Mesenchymal stem cell (in vitro differentiated cells and primary cell): ENCODE results near the gene PRKCI.

Experiments
- DNase-seq: peaks from one replicate; pipeline ENCODE4 v3.0.0-alpha.2; 2013
- H2AFZ ChIP-seq: one replicate; pipeline ENCODE4 v1.6.1; 2013; ENCODE audit warnings: low read depth, mild to moderate bottlenecking, control low read depth, inconsistent platforms, low read length, moderate library complexity
- H2AK5ac ChIP-seq: 2 replicates; pipeline ENCODE4 v1.6.1; 2013; ENCODE audit warnings: low read length, moderate library complexity, mild to moderate bottlenecking, inconsistent platforms; ENCODE audit not compliant: severe bottlenecking
- H2BK120ac ChIP-seq: one replicate; pipeline ENCODE4 v1.6.1; 2013; ENCODE audit warnings: low read depth, mild to moderate bottlenecking, inconsistent platforms, low read length, moderate library complexity
- H2BK12ac ChIP-seq, 2 experiments: one replicate each; pipeline ENCODE4 v1.6.1; 2013; ENCODE audit warnings: inconsistent platforms in 2 of 2, low read length in 2 of 2, mild to moderate bottlenecking in 2 of 2, moderate library complexity in 2 of 2, control low read depth in 1 of 2
- H2BK15ac ChIP-seq: one replicate; pipeline ENCODE4 v1.6.1; 2013; ENCODE audit warnings: mild to moderate bottlenecking, low read depth, inconsistent platforms; ENCODE audit not compliant: poor library complexity, severe bottlenecking
- H2BK5ac ChIP-seq: 2 replicates; pipeline ENCODE4 v1.6.1; 2013; ENCODE audit warnings: low read depth, mild to moderate bottlenecking, low read length, control low read depth, inconsistent platforms; ENCODE audit not compliant: poor library complexity, severe bottlenecking
- H3K14ac ChIP-seq, 2 experiments: one replicate each; pipeline ENCODE4 v1.6.1; 2013; ENCODE audit warnings: inconsistent platforms in 2 of 2, low read length in 2 of 2, control low read depth in 1 of 2, mild to moderate bottlenecking in 1 of 2, moderate library complexity in 1 of 2
- H3K18ac ChIP-seq, 2 experiments: one replicate each; pipeline ENCODE4 v1.6.1; 2013; ENCODE audit warnings: inconsistent platforms in 2 of 2, low read length in 2 of 2, control low read depth in 1 of 2, low read depth in 1 of 2, mild to moderate bottlenecking in 1 of 2
- H3K23ac ChIP-seq, 2 experiments: one replicate each; pipeline ENCODE4 v1.6.1; 2013; ENCODE audit warnings: inconsistent platforms in 2 of 2, low read length in 2 of 2, mild to moderate bottlenecking in 2 of 2, moderate library complexity in 2 of 2, control low read depth in 1 of 2
- H3K27ac ChIP-seq: 2 replicates; pipeline ENCODE4 v1.5.1; 2013; ENCODE audit warnings: mild to moderate bottlenecking, moderate library complexity, low read length, control low read depth, inconsistent platforms; ENCODE audit not compliant: poor library complexity, severe bottlenecking
- H3K27me3 ChIP-seq, 2 experiments: 2 replicates each; pipeline versions ENCODE4 v1.6.1 to v1.7.0; 2013; ENCODE audit warnings: low read length in 2 of 2, mild to moderate bottlenecking in 2 of 2, moderate library complexity in 2 of 2, control low read depth in 1 of 2, inconsistent platforms in 1 of 2; ENCODE audit not compliant: control insufficient read depth in 1 of 2, insufficient read depth in 1 of 2
- H3K36me3 ChIP-seq, 2 experiments: 2 replicates each; pipeline versions ENCODE4 v1.6.1 to v1.7.0; 2013; ENCODE audit warnings: low read length in 2 of 2, control low read depth in 1 of 2, inconsistent platforms in 1 of 2, low read depth in 1 of 2, mild to moderate bottlenecking in 1 of 2; ENCODE audit not compliant: insufficient read depth in 2 of 2, control insufficient read depth in 1 of 2
- H3K4ac ChIP-seq, 2 experiments: one replicate each; pipeline ENCODE4 v1.6.1; 2013; ENCODE audit warnings: inconsistent platforms in 2 of 2, low read length in 2 of 2, mild to moderate bottlenecking in 2 of 2, moderate library complexity in 2 of 2, control low read depth in 1 of 2, low read depth in 1 of 2
- H3K4me1 ChIP-seq: 2 replicates; pipeline ENCODE4 v1.6.1; 2013; ENCODE audit warnings: low read depth, low read length, control low read depth; ENCODE audit not compliant: control insufficient read depth, insufficient read depth
- H3K4me2 ChIP-seq: 2 replicates; pipeline ENCODE4 v1.6.1; 2013; ENCODE audit warnings: low read length, mild to moderate bottlenecking, inconsistent platforms; ENCODE audit not compliant: poor library complexity, severe bottlenecking
- H3K4me3 ChIP-seq, 2 experiments: 2 replicates each; pipeline versions ENCODE4 v1.5.1 to v1.7.0; 2013; ENCODE audit warnings: low read length in 2 of 2, mild to moderate bottlenecking in 2 of 2, control low read depth in 1 of 2, low read depth in 1 of 2; ENCODE audit not compliant: insufficient read depth in 1 of 2
- H3K79me1 ChIP-seq: replicated peaks from 2 replicates; pipeline ENCODE4 v1.6.1; 2013; ENCODE audit warnings: mild to moderate bottlenecking, control low read depth, low read length, inconsistent platforms; ENCODE audit not compliant: poor library complexity, severe bottlenecking
- H3K9ac ChIP-seq: 2 replicates; pipeline ENCODE4 v1.7.0; 2013; ENCODE audit warnings: mild to moderate bottlenecking, low read length, moderate library complexity
- H3K9me3 ChIP-seq: 2 replicates; pipeline ENCODE4 v1.7.0; 2013; ENCODE audit warnings: mild to moderate bottlenecking, low read length; ENCODE audit not compliant: control insufficient read depth
- H4K8ac ChIP-seq: one replicate; pipeline ENCODE4 v1.6.1; 2013; ENCODE audit warnings: inconsistent platforms, mild to moderate bottlenecking, low read length, moderate library complexity
- H4K91ac ChIP-seq: one replicate; pipeline ENCODE4 v1.6.1; 2013; ENCODE audit warnings: mild to moderate bottlenecking, low read length, inconsistent platforms
- WGBS: methylation state at CpG from one replicate; pipeline ENCODE4 v1.1.7; 2013; ENCODE audit warnings: mixed read lengths; 5-methylcytosine and 5-hydroxymethylcytosine counted together

Gene PRKCI

DNA sequence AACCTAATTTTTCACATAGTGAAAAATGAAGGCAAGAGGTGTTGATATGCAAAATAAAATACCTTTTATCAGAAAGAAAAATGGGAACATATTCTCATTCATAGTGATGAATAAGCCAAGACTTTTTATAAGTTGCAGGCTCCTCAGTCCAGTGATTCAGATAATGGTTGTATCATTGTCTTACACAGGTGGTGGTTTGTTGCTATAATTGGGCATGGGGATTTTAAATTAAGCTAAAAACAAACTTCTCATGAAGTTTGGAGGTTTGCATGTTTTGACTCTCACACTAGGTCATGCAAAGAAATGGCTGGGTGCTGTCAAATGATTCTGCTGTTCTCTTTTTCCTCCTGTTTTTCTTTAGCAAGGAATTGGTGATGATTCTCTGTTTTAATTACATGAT lies 74.5 kb downstream of the PRKCI start:
- Histone ChIP-seq H3K9ac (no peak overlapping the region), H3K4me3 (no peak overlapping the region), H2BK5ac (no peak overlapping the region), H3K27ac (no peak overlapping the region), H3K9me3 (no peaks in the 10 kb centered on the region), H2BK15ac (no peak overlapping the region), H4K91ac (no peak overlapping the region), H4K8ac (no peak overlapping the region), H3K14ac (no peak overlapping the region), H2AFZ (no peak overlapping the region), H2AK5ac (no peak overlapping the region), H3K18ac (no peak overlapping the region), H3K4me2 (no peak overlapping the region), H3K27me3 (no peaks in the 10 kb centered on the region), H3K4ac (no peak overlapping the region), H3K4me1 (no peaks in the 10 kb centered on the region), H3K36me3 (peaks cover 34 to 48% of the 10 kb centered on the region in 2 experiments), H2BK120ac (no peak overlapping the region), H2BK12ac (no peak overlapping the region), H3K79me1 (peaks cover 8% of the 10 kb centered on the region), H3K23ac (no peak overlapping the region)
- no peak for DNase-seq

GRCh38 chr3:170301405-170301804 lies 79.2 kb downstream of the PRKCI start:
- H4K8ac ChIP-seq: no peak overlapping the region
- H3K27ac ChIP-seq: no peak overlapping the region
- H3K4me2 ChIP-seq: no peak overlapping the region
- no peaks in the 10 kb centered on the region for H3K27me3 ChIP-seq
- H3K23ac ChIP-seq: no peak overlapping the region
- no peak overlapping the region for H2BK120ac ChIP-seq
- no peak overlapping the region for H4K91ac ChIP-seq
- H3K4me1 ChIP-seq: no peaks in the 10 kb centered on the region
- H2AK5ac ChIP-seq: no peak overlapping the region
- H3K9me3 ChIP-seq: no peaks in the 10 kb centered on the region
- H3K9ac ChIP-seq: no peak overlapping the region
- WGBS: 98% methylated on average over 2 of the region's 3 CpGs
- no peak overlapping the region for H3K4me3 ChIP-seq
- H2BK12ac ChIP-seq: no peak overlapping the region
- no peak overlapping the region for H3K14ac ChIP-seq
- H2AFZ ChIP-seq: no peak overlapping the region
- no peak overlapping the region for H2BK5ac ChIP-seq
- no peak overlapping the region for H2BK15ac ChIP-seq
- H3K36me3 ChIP-seq: peaks cover 20 to 55% of the 10 kb centered on the region in 2 experiments
- H3K4ac ChIP-seq: no peak overlapping the region
- no peak overlapping the region for H3K18ac ChIP-seq
- H3K79me1 ChIP-seq: peaks cover 2% of the 10 kb centered on the region
- no peak for DNase-seq

- Histone ChIP-seq H3K27me3 (no peaks in the 10 kb centered on the region), H2BK15ac (no peak overlapping the region), H3K79me1 (peaks cover 2% of the 10 kb centered on the region), H3K18ac (no peak overlapping the region), H3K36me3 (peaks cover 22 to 53% of the 10 kb centered on the region in 2 experiments), H3K27ac (no peak overlapping the region), H3K4me3 (no peak overlapping the region), H3K4me1 (no peaks in the 10 kb centered on the region), H4K91ac (no peak overlapping the region), H3K23ac (no peak overlapping the region), H2BK5ac (no peak overlapping the region), H2BK12ac (no peak overlapping the region), H3K9ac (no peak overlapping the region), H3K4ac (no peak overlapping the region), H2AK5ac (no peak overlapping the region), H3K4me2 (no peak overlapping the region), H3K14ac (no peak overlapping the region), H2AFZ (no peak overlapping the region), H4K8ac (no peak overlapping the region), H3K9me3 (no peaks in the 10 kb centered on the region), H2BK120ac (no peak overlapping the region)
- WGBS: 97% methylated on average over 1 of the region's 1 CpG
- DNase-seq: no peak
These were observed 79.8 kb downstream of the PRKCI start for GRCh38 chr3:170302008-170302407.

DNA sequence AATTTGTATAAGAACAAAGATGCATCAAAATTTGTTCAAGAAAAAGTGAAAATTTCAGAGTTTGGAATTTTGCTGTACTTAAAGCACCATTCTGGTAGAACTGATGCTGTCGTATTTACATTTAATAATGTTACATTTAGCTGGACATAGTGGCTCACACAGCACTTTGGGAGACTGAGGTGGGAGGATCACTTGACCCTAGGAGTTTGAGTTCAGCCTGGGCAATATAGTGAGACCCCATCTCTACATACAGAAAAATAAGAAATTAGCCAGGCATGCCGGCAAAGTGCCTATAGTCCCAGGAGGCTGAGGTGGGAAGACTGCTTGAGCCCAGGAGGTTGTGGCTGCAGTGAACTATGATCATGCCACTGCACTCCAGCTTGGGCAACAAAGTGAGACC lies 83.8 kb downstream of the PRKCI start:
- Histone ChIP-seq H4K91ac (no peak overlapping the region), H2BK120ac (no peak overlapping the region), H3K79me1 (no peaks in the 10 kb centered on the region), H3K36me3 (peaks cover 6 to 28% of the 10 kb centered on the region in 2 experiments), H3K14ac (no peak overlapping the region), H2BK5ac (no peak overlapping the region), H2BK12ac (no peak overlapping the region), H3K23ac (no peak overlapping the region), H3K4ac (no peak overlapping the region), H3K27ac (no peak overlapping the region), H3K4me2 (no peak overlapping the region), H3K4me1 (no peaks in the 10 kb centered on the region), H2BK15ac (no peak overlapping the region), H3K18ac (no peak overlapping the region), H3K9ac (no peak overlapping the region), H3K27me3 (no peaks in the 10 kb centered on the region), H4K8ac (no peak overlapping the region), H3K9me3 (no peaks in the 10 kb centered on the region), H3K4me3 (no peak overlapping the region), H2AFZ (no peak overlapping the region), H2AK5ac (no peak overlapping the region)
- no peak for DNase-seq
- 100% methylated on average over 1 of the region's 2 CpGs for WGBS
